Stimulated activated CD8-positive, alpha-beta memory T cell treated with anti-CD3 and anti-CD28 coated beads, Interleukin-7, amount 100 ng/mL, for 48 hours (primary cell): Measurements from ENCODE around the gene PLXNB2.

Source experiments
- DNase-seq, 2 donors: peaks; one replicate each; pipeline ENCODE4 v3.0.0-alpha.2; 2020; ENCODE audit warnings: low read depth in 1 of 2; ENCODE audit errors: extremely low read depth in 1 of 2

Gene PLXNB2

DNA sequence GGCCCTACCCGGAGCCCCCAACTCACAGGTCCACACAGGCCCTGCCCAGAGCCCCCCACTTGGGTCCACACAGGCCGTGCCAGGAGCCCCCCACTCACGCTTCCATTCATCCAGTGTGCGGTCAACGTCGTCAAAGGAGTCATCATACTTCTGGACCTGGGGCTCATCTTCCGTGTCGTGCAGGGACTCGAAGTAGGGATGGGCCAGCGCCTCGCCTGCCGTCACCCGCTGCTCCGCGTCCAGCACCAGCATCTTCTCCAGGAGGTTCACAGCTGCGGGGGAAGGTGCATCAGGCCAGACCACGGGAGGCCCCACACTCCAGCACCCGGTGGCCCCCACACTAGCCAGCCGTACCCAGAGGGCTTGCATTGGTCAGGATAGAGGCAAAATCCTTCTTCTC lies 52.3 kb downstream of the PLXNB2 start:
- no peak for DNase-seq

DNA sequence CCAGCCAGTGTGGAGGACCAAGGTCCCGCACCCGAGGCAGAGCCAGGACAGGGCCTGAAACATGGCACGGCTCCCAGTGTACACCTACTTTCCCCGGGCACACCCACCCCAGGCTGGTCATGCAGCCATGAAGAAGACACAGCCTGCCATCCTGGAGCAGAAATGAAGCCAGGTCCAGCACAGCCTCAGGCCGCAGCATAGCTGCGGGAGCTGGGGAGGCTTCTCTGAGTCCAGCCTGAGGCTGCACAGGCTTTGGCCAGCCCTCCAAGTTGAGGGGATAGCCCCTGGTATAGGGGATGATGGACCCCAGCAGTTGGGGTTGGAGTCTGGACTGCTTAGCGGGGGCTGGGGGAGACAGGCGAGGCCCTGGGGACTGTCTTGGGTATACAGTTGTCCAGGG lies 53.5 kb downstream of the PLXNB2 start:
- no peak for DNase-seq

DNA sequence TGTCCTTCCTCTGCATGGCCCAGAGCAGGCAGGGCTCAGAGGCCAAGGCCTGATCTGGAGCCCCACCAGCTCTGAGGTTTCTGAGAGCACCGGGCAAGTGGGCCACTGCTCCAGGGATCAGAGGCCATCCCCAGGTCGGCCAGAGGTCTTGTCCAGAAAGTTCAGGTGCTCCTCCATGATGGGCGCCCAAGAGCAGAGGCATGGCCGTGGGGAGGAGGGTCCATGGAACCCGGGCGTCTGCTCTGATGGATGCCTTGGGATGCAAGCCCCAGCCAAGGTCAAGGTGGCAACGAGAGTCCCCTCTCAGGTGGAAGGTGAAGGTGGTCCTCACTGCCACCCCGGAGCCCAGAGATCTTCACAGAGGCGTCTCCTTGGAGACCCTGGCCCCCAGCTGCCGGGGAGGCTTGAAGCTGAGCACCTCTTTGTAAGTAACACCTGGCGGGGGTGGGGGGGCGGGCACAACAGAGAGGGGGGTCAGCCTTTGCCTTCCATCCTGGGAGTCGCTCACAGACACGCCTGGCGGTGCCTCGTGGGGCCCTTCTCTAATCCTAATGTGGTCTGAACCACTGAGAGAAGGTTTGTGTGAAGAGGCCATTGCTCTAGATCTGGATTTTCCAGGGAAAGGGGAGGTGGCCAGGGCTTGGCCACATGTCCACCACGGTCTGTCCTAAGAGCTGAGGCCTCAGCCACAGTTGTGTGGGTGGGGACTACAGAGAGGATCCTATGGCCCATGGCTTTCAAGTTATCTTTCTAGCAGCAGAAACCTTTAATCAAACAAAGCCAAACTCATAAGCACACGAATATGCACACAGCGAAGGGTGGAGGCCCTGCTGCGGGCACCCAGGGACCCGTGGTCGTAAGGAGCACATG lies 54.2 kb downstream of the PLXNB2 start:
- DNase-seq: no peak

DNA sequence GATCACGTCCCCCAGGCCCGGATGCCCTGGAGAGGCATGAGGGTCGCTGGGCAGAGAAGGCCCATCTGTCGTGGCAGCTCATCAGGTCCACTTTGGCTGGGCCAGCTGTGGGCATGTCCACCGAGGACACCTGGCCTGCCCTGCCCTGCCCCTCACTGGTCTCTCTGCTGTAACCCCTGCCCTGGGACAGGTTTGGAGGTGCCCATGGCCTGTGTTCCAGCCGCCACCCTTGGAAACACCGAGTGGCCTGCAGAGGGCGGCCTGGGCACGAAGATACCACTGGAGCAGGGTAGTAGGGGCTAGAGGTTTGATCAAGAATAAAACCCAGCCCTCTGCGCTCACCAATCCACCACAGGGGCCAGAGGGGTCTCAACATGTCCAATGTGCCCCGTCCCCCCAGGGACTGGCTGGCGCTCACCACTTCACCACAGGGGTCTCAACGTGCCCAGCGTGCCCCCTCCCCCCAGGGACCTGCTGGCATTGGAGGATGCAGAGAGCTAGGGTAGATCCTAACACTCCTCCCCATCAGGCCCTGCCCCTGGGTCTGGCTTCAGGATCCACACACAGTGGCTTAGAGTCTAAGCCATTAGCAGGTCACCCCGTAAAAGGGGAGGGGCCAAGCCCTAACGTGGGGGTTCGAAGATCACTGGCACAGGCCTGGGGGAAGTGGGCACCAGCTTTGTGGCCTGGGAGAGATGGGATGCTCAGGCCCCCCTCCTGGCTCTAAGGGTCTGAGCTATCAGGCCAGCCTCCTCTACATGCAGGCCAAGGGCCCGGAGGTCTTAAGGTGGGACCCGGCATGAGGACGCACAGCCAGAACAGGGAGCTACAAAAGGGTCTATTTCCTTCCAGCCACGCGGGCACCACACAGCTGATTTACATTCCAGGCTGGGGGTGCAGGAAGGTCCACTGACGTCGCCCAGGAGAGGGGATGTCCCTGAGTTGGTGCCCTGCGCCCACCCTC lies 55.1 kb downstream of the PLXNB2 start:
- peak in 1 of 2 donors; percentile 50 for DNase-seq

DNA sequence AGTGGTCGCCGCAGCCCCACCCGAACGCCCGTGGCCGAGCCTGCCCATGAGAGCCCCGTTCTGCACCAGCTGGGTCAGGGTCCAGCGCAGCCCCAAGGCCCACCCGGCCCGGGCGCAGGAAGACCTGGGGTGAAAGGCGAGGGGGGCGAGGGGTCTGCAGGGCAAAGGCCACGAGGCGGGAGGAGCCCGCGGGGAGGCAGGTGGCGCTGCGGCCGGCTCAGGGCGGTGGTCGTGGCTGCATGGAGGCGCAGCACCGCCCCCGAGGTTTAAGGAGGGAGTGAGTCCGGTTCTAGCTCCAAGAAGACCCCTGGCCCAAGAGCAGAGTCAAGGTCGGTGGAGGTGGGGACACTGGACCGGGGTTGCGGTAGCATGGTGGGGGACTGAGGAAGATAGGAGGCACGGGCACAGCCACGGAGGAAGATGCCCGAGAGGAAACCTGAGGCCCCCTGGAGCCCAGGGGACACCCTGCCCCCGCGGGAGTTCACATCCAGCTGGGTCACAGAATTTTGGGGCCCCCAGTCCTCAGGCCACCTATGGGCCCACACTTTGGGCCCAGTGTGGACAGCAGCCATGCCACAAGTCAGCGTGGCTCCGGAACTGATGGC lies 55.9 kb downstream of the PLXNB2 start:
- DNase-seq: no peak

DNA sequence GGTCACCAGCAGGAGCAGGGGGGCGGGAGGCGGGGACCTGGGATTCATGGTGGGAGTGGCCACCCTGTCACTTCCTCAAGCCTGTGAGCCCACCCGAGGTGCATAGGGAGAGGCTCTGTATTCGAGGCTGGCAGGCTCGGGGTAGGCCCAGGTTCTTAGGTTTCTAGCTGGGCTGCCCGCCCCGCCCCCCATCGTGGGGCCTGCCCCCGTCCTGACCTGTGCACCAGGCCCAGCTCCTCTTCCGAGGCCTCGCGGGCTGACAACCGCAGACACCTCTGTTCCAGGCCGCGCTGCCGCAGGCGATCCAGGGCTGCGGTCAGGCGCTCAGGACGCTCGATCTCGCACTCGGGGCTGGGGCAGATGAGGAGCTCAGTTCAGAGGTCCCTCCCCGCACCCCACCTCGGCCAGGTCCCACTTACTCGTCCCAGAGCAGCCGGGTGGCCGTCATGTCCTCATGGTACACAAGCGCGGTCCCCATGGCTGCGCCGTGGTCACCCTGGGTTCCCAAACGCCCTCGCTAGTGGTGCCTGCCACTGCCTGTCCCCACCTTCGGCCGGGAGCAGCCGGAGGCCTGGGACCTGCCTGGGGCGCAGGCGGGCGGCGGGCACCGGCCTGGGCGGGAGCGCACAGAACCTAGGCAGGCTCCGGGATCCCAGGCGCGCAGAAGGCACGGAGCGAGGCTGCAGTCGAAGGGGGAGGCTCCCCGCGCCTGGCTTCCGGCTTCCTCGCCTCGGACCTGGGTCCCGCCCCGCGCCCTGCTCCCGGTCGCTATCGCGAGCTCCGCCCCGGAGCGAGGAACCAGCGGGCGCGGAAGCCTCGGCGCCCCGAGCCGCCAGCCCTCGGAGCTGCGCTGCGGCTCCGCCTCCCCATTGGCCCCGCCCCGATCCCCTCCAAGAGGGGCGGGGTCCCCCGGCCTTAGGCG lies 56.6 kb downstream of the PLXNB2 start, which contains the start of gene HDAC10:
Gene HDAC10, minus strand, starts transcription at position 711 of the 922 bp plus-strand sequence. Its CDS starts 233 bp downstream, at position 478.
- DNase-seq: peak; percentile 71 to 78

DNA sequence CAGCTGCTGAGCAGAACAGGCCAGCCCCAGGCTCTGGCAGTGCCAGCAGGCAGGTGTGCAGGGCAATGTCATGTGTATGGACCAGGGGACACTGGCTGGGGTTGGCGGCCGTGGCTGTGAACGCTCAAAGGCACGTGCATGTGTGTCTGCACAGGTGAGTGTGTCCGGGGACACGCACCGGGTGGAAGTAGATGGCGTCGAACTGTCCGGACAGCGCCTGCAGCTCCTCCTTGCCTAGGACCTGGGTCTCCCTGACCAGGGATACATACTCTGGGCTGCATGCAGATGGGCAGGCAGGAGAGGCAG lies 57.2 kb downstream of the PLXNB2 start:
- DNase-seq: no peak

DNA sequence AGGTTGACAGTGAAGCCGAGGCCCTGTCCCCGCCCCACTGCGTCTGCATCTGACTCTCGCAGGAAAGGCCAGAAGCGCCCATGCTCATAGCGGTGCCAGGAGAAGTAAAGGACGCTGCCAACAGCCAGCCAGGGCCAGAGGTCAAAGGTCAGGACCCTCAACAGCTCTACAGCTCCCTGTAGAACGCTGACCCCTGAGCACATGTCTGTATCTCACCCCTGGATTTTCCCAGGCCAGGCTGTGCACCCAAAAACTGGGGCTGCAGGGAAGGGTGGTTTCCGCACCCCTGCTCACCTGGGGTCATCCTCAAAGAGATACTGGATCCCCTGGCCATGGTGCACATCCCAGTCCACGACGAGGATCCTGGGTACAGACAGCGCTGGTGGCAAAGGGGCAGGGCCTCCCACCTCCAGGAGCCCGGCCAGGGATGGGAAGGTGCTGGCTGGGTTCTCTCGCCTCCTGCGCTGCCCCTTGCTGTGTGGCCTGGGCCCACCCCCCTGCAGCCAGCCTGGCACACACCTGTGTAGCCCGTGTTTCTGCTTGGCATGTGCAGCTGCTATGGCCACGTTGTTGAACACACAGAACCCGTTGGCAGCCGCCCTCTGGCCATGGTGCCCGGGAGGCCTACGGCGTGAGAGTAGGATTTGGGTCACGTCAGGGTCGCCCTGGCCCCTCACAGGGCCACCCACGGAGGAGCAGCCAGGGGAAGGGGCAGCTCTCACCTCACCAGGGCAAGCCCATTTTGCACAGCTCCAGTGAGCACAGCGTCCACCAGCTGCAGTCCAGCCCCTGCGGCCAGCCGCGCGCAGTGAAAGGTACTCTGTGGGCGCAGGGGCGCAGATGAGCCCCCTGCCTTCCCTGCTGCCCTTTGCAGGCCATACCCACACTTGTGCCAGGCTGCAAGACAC lies 57.9 kb downstream of the PLXNB2 start:
- no peak for DNase-seq

DNA sequence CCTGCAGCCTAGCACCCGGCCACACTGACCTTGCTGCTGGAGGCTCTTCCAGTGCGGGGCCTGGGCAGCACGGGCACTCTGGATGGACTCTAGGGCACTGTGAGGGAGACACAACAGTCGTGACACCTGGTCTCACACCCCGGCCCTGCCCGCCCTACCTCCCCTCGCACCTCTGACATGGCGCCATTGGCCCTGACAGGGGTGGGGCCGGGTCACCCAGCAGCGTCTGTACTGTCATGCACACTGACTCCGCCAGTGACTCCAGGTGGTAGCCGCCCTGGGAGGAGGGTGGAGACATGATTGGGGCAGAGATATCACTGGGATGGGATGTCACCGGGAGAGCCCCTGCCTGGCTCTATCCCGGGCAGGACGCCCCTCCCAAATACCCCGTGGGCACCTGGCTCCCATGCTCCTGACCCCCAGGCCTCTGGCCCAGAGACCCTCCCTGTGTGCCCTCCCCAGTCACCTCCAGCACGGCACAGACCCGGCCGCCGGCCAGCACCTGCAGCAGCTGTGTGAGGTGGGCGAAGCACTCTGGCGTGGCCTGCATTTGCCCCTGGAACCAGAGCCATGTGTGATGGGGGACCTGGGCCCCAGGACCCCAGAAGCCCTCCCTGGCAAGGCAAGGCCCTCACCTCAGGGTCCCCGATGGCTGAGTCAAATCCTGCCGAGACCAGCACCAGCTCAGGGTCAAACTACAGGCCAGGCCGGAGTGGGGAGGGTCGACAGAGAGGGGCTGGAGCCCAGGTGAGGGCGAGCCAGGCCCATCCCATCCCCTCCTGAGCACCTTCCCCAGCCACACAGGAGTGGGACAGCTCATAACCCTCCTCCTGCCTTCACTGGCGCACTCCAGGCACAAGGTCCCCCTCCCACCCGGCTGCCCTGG lies 59.0 kb downstream of the PLXNB2 start:
- DNase-seq: no peak

DNA sequence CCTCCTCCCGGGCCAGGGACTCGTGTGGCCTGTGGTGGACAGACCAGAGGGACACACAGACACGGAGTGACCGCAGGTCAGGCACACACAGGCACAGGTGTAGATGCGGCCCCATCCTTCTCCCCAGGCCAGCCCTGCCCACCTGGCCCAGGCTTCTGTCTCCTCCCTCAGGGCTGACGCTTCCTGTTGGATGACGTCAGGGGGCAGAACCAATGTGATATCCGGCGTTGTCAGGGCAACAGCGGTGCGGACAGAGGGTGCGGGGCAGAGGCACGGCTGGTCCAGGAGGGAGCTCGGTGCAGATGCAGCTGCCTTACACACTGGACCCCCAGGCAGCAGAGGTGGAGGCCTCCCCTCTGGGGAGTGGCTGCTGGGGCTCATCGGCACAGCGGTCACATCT lies 59.7 kb downstream of the PLXNB2 start:
- no peak for DNase-seq

DNA sequence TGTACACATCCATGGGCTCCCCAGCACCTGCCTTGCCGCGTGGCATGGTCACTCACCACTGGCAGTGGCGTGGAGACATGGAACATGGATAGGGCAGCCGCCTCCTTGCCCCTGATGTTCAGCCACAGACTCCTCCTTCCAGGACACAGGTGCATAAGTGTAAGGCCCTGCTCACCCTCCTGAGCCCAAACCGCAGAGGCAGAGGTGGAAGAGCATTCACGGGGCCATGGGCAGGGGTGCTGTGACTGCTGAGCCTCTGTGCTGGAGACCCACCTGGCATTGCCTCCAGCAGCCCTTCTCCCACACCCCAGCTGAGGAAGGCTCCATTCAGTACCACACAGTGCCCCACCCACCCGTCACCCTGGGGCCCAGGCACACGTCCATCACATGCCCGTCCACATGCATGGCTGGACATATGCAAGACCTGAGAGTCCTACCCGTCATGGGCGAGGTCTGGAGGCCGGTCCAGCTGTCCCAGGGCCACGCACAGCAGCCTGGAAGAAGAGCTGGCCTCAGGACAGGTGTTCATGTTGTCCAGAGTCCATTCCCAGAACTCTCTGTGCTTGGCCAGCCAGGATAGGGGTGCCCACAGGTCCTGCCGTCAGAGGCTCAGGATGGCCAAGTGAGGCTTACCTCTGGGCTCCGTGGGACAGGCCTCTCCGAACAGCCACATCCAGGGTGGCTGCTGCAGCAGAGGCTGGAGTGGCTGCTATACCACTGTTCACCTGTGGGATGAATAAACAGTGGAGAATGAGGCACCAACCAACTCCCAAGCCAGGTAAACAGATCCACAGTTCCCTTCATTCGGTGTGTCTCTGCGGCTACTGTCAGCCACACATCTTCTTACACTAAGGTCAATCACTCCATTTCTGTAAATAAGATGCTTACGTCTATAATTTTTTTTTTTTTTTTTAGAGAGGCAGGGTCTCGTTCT lies 60.9 kb downstream of the PLXNB2 start:
- no peak for DNase-seq

DNA sequence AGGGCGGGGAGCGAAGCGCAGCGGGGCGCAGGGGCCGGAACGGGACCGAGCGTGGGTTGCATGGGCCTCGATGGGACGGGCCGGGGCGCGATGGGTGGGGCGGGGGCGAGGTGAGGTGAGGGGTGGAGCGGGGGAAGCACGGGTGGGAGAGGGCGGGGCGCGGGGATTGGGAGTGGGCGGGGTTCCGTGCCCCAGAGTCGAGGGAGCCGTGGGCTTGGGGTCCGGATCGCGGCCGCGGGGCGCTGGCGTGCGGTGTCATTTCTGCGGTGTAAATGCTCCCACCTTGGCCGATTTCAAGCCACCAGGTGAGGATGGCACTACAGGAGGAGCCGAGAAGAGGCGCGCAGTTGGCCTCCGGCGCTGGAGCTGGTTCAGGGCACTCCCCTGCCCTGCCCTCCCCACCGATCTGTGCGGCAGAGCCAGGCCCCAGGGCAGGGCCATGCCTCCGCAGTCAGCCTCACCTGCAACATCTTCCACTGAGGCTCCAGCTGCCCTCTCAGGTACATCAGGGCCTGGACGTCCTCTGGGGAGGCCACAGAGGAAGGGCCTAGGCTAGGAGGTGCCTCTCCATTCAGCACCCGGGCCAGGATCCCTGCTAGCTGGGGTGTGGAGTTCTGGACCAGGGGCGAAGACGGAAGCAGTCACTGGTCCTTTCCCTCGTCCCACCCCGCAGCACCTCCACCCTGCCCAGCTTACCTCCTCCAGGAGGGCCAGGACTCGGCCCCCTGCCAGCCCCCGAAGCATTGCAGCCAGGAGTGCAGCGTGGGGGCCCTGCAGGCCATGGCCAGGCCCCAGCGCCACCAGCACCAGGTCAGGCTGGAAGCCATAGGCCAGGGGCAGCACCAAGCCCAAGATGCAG lies 62.0 kb downstream of the PLXNB2 start:
- no peak for DNase-seq

DNA sequence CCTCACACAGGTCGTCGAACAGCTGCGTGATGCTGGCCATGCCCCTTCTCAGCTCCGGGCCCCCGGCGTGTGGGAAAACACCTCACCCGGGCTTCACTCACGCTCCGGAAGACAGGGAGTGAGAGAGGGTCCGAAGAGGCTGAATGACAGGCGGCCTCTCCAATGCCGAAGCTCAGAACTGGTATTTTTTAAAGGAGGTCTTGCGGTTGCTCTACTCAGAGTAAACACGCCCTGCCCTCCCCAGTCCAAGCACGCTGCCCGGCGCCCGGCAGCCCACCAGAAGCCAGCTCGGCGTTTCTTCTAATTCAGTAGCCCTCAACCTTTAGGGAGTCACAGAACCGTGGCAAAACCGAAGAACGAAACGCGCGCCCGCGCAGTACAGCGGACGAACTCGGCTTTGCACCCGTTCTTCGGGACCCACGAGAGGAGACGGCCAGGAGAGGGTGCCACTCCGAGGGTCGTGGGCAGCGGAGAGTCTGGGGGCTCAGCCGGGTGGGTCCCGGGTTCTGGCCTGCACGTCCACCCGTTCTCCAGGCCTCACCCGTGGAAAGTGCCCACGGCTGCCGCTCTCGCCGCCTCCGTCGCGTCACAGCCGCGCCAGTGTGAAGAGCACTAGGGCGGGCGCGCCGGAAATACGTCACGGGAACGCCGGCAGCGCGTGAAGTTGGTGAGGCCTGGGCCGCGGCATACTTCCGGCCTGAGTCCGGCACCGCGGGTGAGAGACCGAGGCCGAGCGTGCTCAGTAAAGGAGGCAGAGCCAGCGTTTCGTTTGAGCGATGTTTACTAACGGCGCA lies 62.8 kb downstream of the PLXNB2 start, which contains the start of gene TUBGCP6:
Gene TUBGCP6, minus strand, starts transcription at position 604 of the 794 bp plus-strand sequence. Its CDS starts 564 bp downstream, at position 40.
- DNase-seq: peak; percentile 87 to 89

DNA sequence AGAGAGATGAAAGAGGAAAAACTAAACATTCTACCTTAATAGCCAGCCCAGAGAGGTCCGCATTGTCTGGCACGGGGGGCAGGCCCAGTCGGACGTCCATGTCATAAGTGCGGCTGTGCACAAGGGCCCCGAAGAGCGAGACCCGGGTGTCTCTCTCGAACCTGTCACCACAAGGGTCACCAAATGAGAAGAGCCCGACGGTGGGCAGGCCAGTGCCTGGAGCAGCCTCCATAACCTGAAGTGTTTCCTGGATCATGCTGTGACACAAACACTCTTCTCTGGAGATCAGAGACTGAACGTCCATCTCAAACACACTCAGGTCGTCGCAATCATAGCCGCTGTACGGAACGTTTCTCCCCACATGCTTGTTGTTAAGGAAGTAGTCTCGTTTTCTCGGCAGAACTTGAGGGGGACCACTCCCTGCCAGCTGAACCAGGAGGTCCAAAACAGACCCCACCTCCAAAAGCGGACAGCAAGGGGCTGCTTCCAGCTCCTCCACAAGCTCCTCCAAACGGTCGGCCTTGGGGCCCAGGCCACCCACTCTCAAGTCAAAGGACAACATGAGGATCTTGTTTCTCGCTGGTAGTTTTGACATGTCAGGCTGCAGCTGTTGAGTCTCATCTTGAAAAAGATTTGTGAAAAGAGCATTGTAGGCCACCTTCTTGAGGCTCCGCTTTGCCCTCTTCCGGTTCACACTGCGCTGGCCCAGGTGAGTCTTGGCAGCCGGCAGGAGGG lies 63.6 kb downstream of the PLXNB2 start:
- DNase-seq: no peak
